Measurements from ENCODE around the gene CHST5.
"Not testable (repeated sequence)": the region's sequence is repeated elsewhere in the genome, so short reads cannot be mapped to it uniquely, and the experiment has no call there.

Gene CHST5

GRCh38 chr16:75501359-75501758 is 34.5 kb downstream of the CHST5 start:
- H3K4me1 ChIP-seq: peaks cover 0 to 34% (median 7%) of the 10 kb centered on the region in 4 donors
- peak overlapping the region; percentile 58 to 62 for H3K27ac ChIP-seq
- TF ChIP-seq CTCF (IDR thresholded peaks at IDR 0.05): no peak
- no peaks in the 10 kb centered on the region for H3K9me3 ChIP-seq
- intact Hi-C loops (cut with DNase I; ENCODE audit: low total_unique reads): no loop called here
- H3K4me3 ChIP-seq: no peak overlapping the region
- H3K36me3 ChIP-seq: no peaks in the 10 kb centered on the region
- H3K27me3 ChIP-seq: no peaks in the 10 kb centered on the region
- no peak for DNase-seq

- intact Hi-C loops (cut with DNase I; ENCODE audit: low total_unique reads); H3K9me3 ChIP-seq; H3K27me3 ChIP-seq; H3K4me3 ChIP-seq; H3K36me3 ChIP-seq: not testable (repeated sequence)
- Histone ChIP-seq H3K4me1 (peaks cover 0 to 51% (median 20%) of the 10 kb centered on the region in 4 donors), H3K27ac (peak overlapping the region; percentile 62 to 65)
- DNase-seq: peak in 1 of 2 donors; percentile 78
These were observed 37.1 kb downstream of the CHST5 start for GRCh38 chr16:75498605-75499322.

DNA sequence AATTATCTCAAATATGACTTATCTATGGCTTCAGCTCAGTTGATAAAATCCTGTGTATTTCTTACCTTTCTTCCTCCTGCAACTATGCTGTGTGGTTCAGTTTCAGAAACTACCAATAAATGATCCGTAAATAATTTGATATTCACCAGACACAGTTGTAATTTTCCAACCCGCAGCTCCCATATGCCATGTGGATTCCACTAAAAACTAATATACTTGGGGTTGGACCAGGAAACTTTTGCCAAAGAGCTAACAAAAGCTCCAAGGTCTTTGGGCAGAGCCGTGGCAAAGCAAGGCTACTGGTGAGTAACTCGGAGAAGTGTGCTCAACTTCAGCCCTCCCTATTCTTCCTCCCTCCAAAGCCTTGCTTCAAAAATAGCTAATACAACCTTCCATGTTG is 38.4 kb downstream of the CHST5 start:
- peak overlapping the region; percentile 25 to 62 for H3K27ac ChIP-seq
- DNase-seq: no peak

GRCh38 chr16:75495076-75495674 is 40.7 kb downstream of the CHST5 start, which contains the start of gene CHST6:
TSS of gene CHST6 (minus strand) at chr16:75495441. CDS start at chr16:75479828, 15,613 bp downstream.
- intact Hi-C loops (cut with DNase I; ENCODE audit: low total_unique reads): no loop called here
- Histone ChIP-seq H3K4me1 (peaks cover 0 to 39% (median 19%) of the 10 kb centered on the region in 4 donors), H3K27ac (peak within 1 kb of the TSS; percentile 42 to 56), H3K9me3 (no peaks in the 10 kb centered on the region), H3K4me3 (peak within 1 kb of the TSS; percentile 46 to 57), H3K27me3 (no peaks in the 10 kb centered on the region), H3K36me3 (no peaks in the 10 kb centered on the region)
- TF ChIP-seq CTCF (IDR thresholded peaks at IDR 0.05): no peak
- no peak for DNase-seq

More for the DNA sequence above, 38.4 kb downstream of the CHST5 start:
- intact Hi-C loops (cut with DNase I; ENCODE audit: low total_unique reads): no loop called here
- no peaks in the 10 kb centered on the region for H3K9me3 ChIP-seq
- H3K4me1 ChIP-seq: peaks cover 0 to 53% (median 20%) of the 10 kb centered on the region in 4 donors
- H3K27me3 ChIP-seq: no peaks in the 10 kb centered on the region
- H3K4me3 ChIP-seq: no peak overlapping the region
- no peaks in the 10 kb centered on the region for H3K36me3 ChIP-seq
- TF ChIP-seq CTCF (IDR thresholded peaks at IDR 0.05): no peak

GRCh38 chr16:75494661-75495075 is 41.2 kb downstream of the CHST5 start:
- TF ChIP-seq CTCF (IDR thresholded peaks at IDR 0.05): no peak
- peak overlapping the region; percentile 42 to 56 for H3K27ac ChIP-seq
- peak overlapping the region; percentile 46 to 57 for H3K4me3 ChIP-seq
- intact Hi-C loops (cut with DNase I; ENCODE audit: low total_unique reads): no loop called here
- peaks cover 0 to 38% (median 19%) of the 10 kb centered on the region in 4 donors for H3K4me1 ChIP-seq
- H3K9me3 ChIP-seq: no peaks in the 10 kb centered on the region
- H3K27me3 ChIP-seq: no peaks in the 10 kb centered on the region
- H3K36me3 ChIP-seq: no peaks in the 10 kb centered on the region
- no peak for DNase-seq

GRCh38 chr16:75494184-75494583 is 41.7 kb downstream of the CHST5 start:
- H3K4me1 ChIP-seq: peaks cover 0 to 33% (median 19%) of the 10 kb centered on the region in 4 donors
- no peak for TF ChIP-seq CTCF (IDR thresholded peaks at IDR 0.05)
- H3K36me3 ChIP-seq: no peaks in the 10 kb centered on the region
- peak overlapping the region; percentile 46 to 57 for H3K4me3 ChIP-seq
- intact Hi-C loops (cut with DNase I; ENCODE audit: low total_unique reads): no loop called here
- peak overlapping the region; percentile 42 to 56 for H3K27ac ChIP-seq
- no peak for DNase-seq
- no peaks in the 10 kb centered on the region for H3K27me3 ChIP-seq
- H3K9me3 ChIP-seq: no peaks in the 10 kb centered on the region
